Measurements from ENCODE around the gene ALOX15B. TPM values are rescaled to one million over a fixed set of nuclear protein-coding genes. Genes with fewer than 3 reads are reported as not detected.

ALOX15B gene
- total and polyA plus RNA-seq, 3 experiments from 2014 or later = not detected

- no peaks in the 10 kb centered on the region for H3K9me3 ChIP-seq (ENCODE audit: low read length)
- H3K27me3 ChIP-seq (ENCODE audit: insufficient read depth, low read length, poor library complexity, severe bottlenecking) = peaks cover 18% of the 10 kb centered on the region
- H3K4me3 ChIP-seq (ENCODE audit: low read length) = no peak within 1 kb of the TSS
- no peaks in the 10 kb centered on the region for H3K36me3 ChIP-seq (ENCODE audit: insufficient read depth, low read length)
- no peaks in the 10 kb centered on the region for H3K9me3 Mint-ChIP-seq
- H3K4me1 ChIP-seq (ENCODE audit: insufficient read depth, low read length) = peaks cover 6% of the 10 kb centered on the region
- no peak for DNase-seq
- peaks cover 6 to 11% (median 7%) of the 10 kb centered on the region in 3 donors for H3K4me1 Mint-ChIP-seq
- CTCF ChIA-PET = interaction anchor here (1.1 to 1.6 kb wide), 3 partner anchors 12 to 39 kb away, joined by 4 to 12 read pairs (median 4); no protein-coding TSS in a partner anchor
- H3K27me3 Mint-ChIP-seq = peaks cover 50 to 62% of the 10 kb centered on the region in 2 donors
- H3K4me3 Mint-ChIP-seq = peak within 1 kb of the TSS in 6 of 7 donors; percentile 55 to 76 (median 70)
- peak within 1 kb of the TSS in 2 of 8 donors; percentile 21 to 73 for H3K27ac Mint-ChIP-seq
- no peak within 1 kb of the TSS for H3K27ac ChIP-seq (ENCODE audit: low read depth, low read length)
- peaks cover 0 to 5% (median 0%) of the 10 kb centered on the region in 3 donors for H3K36me3 Mint-ChIP-seq
- POLR2A ChIA-PET = no interaction called here
Measured at GRCh38 chr17:8001976-8002720, 36.7 kb upstream of the ALOX15B start, which contains the start of gene GUCY2D. GUCY2D (plus strand) TSS chr17:8002615; CDS start chr17:8003048, 433 bp downstream.

- H3K4me3 ChIP-seq (ENCODE audit: low read length) = no peak overlapping the region
- H3K9me3 Mint-ChIP-seq = no peaks in the 10 kb centered on the region
- H3K27ac Mint-ChIP-seq = no peak overlapping the region
- peaks cover 6% of the 10 kb centered on the region for H3K4me1 ChIP-seq (ENCODE audit: insufficient read depth, low read length)
- no peaks in the 10 kb centered on the region for H3K9me3 ChIP-seq (ENCODE audit: low read length)
- ChIA-PET CTCF (interaction anchor here (1.6 kb wide), 1 partner anchor 13 kb away, joined by 12 read pairs; no protein-coding TSS in a partner anchor), POLR2A (no interaction called here)
- peaks cover 6 to 11% (median 7%) of the 10 kb centered on the region in 3 donors for H3K4me1 Mint-ChIP-seq
- peaks cover 47 to 63% of the 10 kb centered on the region in 2 donors for H3K27me3 Mint-ChIP-seq
- peaks cover 0 to 5% (median 0%) of the 10 kb centered on the region in 3 donors for H3K36me3 Mint-ChIP-seq
- H3K27ac ChIP-seq (ENCODE audit: low read depth, low read length) = no peak overlapping the region
- H3K36me3 ChIP-seq (ENCODE audit: insufficient read depth, low read length) = no peaks in the 10 kb centered on the region
- no peak overlapping the region for H3K4me3 Mint-ChIP-seq
- H3K27me3 ChIP-seq (ENCODE audit: insufficient read depth, low read length, poor library complexity, severe bottlenecking) = peaks cover 18% of the 10 kb centered on the region
- DNase-seq = no peak
Measured at GRCh38 chr17:8002721-8003593, 35.9 kb upstream of the ALOX15B start.

DNA sequence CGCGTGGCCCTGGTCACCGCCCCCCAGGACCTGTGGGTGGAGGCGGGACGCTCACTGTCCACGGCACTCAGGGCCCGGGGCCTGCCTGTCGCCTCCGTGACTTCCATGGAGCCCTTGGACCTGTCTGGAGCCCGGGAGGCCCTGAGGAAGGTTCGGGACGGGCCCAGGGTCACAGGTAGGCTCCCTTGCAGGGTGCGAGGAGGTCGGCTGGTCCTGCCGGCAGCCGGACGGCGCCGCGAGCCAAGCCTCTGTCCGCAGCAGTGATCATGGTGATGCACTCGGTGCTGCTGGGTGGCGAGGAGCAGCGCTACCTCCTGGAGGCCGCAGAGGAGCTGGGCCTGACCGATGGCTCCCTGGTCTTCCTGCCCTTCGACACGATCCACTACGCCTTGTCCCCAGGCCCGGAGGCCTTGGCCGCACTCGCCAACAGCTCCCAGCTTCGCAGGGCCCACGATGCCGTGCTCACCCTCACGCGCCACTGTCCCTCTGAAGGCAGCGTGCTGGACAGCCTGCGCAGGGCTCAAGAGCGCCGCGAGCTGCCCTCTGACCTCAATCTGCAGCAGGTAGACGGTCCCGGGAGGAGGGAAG, 35.2 kb upstream of the ALOX15B start:
- Mint-ChIP-seq H3K9me3 (no peaks in the 10 kb centered on the region), H3K27ac (no peak overlapping the region), H3K4me1 (peaks cover 6 to 11% (median 7%) of the 10 kb centered on the region in 3 donors), H3K36me3 (peaks cover 0 to 5% (median 0%) of the 10 kb centered on the region in 3 donors), H3K27me3 (peaks cover 43 to 60% of the 10 kb centered on the region in 2 donors), H3K4me3 (peak overlapping the region in 1 of 7 donors; percentile 30)
- DNase-seq = no peak
- ChIA-PET POLR2A (no interaction called here), CTCF (interaction anchor here (1.3 kb wide), 1 partner anchor 14 kb away, joined by 7 read pairs; no protein-coding TSS in a partner anchor)
- peaks cover 6% of the 10 kb centered on the region for H3K4me1 ChIP-seq (ENCODE audit: insufficient read depth, low read length)
- H3K9me3 ChIP-seq (ENCODE audit: low read length) = no peaks in the 10 kb centered on the region
- no peaks in the 10 kb centered on the region for H3K36me3 ChIP-seq (ENCODE audit: insufficient read depth, low read length)
- H3K27me3 ChIP-seq (ENCODE audit: insufficient read depth, low read length, poor library complexity, severe bottlenecking) = peaks cover 18% of the 10 kb centered on the region
- no peak overlapping the region for H3K27ac ChIP-seq (ENCODE audit: low read depth, low read length)
- no peak overlapping the region for H3K4me3 ChIP-seq (ENCODE audit: low read length)

GRCh38 chr17:8004899-8005298, 34.0 kb upstream of the ALOX15B start:
- no peaks in the 10 kb centered on the region for H3K9me3 ChIP-seq (ENCODE audit: low read length)
- peaks cover 6% of the 10 kb centered on the region for H3K4me1 ChIP-seq (ENCODE audit: insufficient read depth, low read length)
- H3K27ac ChIP-seq (ENCODE audit: low read depth, low read length) = no peak overlapping the region
- Mint-ChIP-seq H3K4me3 (peak overlapping the region in 1 of 7 donors; percentile 25), H3K9me3 (no peaks in the 10 kb centered on the region), H3K27me3 (peaks cover 40 to 52% of the 10 kb centered on the region in 2 donors), H3K36me3 (peaks cover 0 to 5% (median 0%) of the 10 kb centered on the region in 3 donors), H3K27ac (no peak overlapping the region), H3K4me1 (peaks cover 6 to 11% (median 7%) of the 10 kb centered on the region in 3 donors)
- DNase-seq = no peak
- H3K4me3 ChIP-seq (ENCODE audit: low read length) = no peak overlapping the region
- CTCF ChIA-PET = interaction anchor here (1.3 kb wide), 1 partner anchor 15 kb away, joined by 7 read pairs; no protein-coding TSS in a partner anchor
- POLR2A ChIA-PET = no interaction called here
- no peaks in the 10 kb centered on the region for H3K36me3 ChIP-seq (ENCODE audit: insufficient read depth, low read length)
- peaks cover 18% of the 10 kb centered on the region for H3K27me3 ChIP-seq (ENCODE audit: insufficient read depth, low read length, poor library complexity, severe bottlenecking)

DNA sequence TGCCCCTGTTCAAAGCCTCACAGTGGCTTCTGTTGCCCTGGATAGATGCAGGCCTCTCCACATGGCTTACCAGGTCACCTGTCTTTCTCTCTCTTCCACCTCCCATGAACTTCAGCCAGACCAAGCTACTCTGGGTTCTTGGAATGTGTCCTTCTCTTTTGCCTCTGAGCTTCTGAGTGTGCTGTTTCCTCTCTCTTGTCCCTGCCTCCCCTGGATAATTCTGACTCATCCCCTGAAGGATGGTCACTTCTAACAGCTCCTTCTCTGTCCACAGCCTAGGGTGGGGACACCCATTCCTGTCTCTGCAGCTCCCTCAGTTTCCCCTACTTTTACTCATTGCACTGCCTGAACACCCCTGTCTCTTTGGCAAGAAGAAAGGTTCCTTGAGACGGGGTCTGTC, 33.5 kb upstream of the ALOX15B start:
- peaks cover 6% of the 10 kb centered on the region for H3K4me1 ChIP-seq (ENCODE audit: insufficient read depth, low read length)
- peaks cover 40 to 52% of the 10 kb centered on the region in 2 donors for H3K27me3 Mint-ChIP-seq
- H3K9me3 Mint-ChIP-seq = no peaks in the 10 kb centered on the region
- no peak for DNase-seq
- POLR2A ChIA-PET = no interaction called here
- peaks cover 0 to 5% (median 0%) of the 10 kb centered on the region in 3 donors for H3K36me3 Mint-ChIP-seq
- H3K4me3 Mint-ChIP-seq = peak overlapping the region in 2 of 7 donors; percentile 4 to 25
- H3K9me3 ChIP-seq (ENCODE audit: low read length) = no peaks in the 10 kb centered on the region
- H3K27ac ChIP-seq (ENCODE audit: low read depth, low read length) = no peak overlapping the region
- peaks cover 18% of the 10 kb centered on the region for H3K27me3 ChIP-seq (ENCODE audit: insufficient read depth, low read length, poor library complexity, severe bottlenecking)
- H3K36me3 ChIP-seq (ENCODE audit: insufficient read depth, low read length) = no peaks in the 10 kb centered on the region
- H3K27ac Mint-ChIP-seq = no peak overlapping the region
- no peak overlapping the region for H3K4me3 ChIP-seq (ENCODE audit: low read length)
- CTCF ChIA-PET = no interaction called here
- peaks cover 6 to 11% (median 7%) of the 10 kb centered on the region in 3 donors for H3K4me1 Mint-ChIP-seq

DNA sequence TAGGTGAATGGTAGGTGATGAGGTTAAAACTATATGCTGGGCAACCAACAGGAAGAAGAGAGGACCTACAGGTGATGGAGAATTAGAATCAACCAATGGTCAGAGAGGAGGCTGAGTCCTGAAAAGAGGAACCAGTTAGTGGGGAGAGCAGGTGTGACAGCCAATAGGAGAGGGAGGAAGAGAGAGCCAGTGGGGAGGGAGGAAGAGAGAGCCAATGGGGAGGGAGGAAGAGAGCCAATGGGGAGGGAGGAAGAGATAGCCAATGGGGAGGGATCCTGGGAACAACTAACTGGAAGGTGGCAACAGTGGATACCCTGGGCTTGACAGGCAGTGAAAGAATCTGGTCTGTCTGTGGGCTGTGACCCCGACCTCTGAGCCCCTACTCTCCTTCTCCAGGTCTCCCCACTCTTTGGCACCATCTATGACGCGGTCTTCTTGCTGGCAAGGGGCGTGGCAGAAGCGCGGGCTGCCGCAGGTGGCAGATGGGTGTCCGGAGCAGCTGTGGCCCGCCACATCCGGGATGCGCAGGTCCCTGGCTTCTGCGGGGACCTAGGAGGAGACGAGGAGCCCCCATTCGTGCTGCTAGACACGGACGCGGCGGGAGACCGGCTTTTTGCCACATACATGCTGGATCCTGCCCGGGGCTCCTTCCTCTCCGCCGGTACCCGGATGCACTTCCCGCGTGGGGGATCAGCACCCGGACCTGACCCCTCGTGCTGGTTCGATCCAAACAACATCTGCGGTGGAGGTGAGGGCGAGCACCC, 32.7 kb upstream of the ALOX15B start:
- Mint-ChIP-seq H3K27ac (peak overlapping the region in 1 of 8 donors; percentile 15), H3K4me1 (peaks cover 6 to 11% (median 7%) of the 10 kb centered on the region in 3 donors), H3K4me3 (peak overlapping the region in 1 of 7 donors; percentile 31), H3K9me3 (no peaks in the 10 kb centered on the region), H3K36me3 (peaks cover 0 to 5% (median 0%) of the 10 kb centered on the region in 3 donors), H3K27me3 (peaks cover 32 to 47% of the 10 kb centered on the region in 2 donors)
- CTCF ChIA-PET = no interaction called here
- Histone ChIP-seq H3K9me3 (ENCODE audit: low read length) (no peaks in the 10 kb centered on the region), H3K4me1 (ENCODE audit: insufficient read depth, low read length) (peaks cover 6% of the 10 kb centered on the region), H3K4me3 (ENCODE audit: low read length) (no peak overlapping the region), H3K27ac (ENCODE audit: low read depth, low read length) (no peak overlapping the region), H3K36me3 (ENCODE audit: insufficient read depth, low read length) (no peaks in the 10 kb centered on the region), H3K27me3 (ENCODE audit: insufficient read depth, low read length, poor library complexity, severe bottlenecking) (peaks cover 11% of the 10 kb centered on the region)
- peak in 1 of 5 donors; percentile 28 for DNase-seq
- POLR2A ChIA-PET = no interaction called here
